Neural cell (in vitro differentiated cells): ENCODE results near the gene PHGDH. TPM values are rescaled to one million over a fixed set of nuclear protein-coding genes. Genes with fewer than 3 reads are reported as not detected.

Source experiments
- H2AFZ ChIP-seq: fragments of 200-600, 300-800 bp; sonication (generic), shearing (Covaris generic); 2 replicates; pipeline ENCODE4 v1.6.0; 2014; ENCODE audit warnings: low read depth, mild to moderate bottlenecking, antibody characterized with exemption, low read length, moderate library complexity
- H3F3A ChIP-seq: fragments of 200-600 bp; shearing (Covaris generic); 2 replicates; pipeline ENCODE4 v1.6.1; 2016; ENCODE audit warnings: mild to moderate bottlenecking, moderate library complexity, mixed read lengths, antibody characterized with exemption, low read length; ENCODE audit not compliant: insufficient read depth, poor library complexity, severe bottlenecking
- H3K27ac ChIP-seq: fragments of 200-600, 300-800 bp; sonication (generic), shearing (Covaris generic); 2 replicates; pipeline ENCODE4 v1.5.1; 2014; ENCODE audit warnings: mild to moderate bottlenecking, low read length, moderate library complexity
- H3K27me3 ChIP-seq: fragments of 300-800, 200-600 bp; sonication (generic), shearing (Covaris generic); 2 replicates; pipeline ENCODE4 v1.6.0; 2014; ENCODE audit warnings: mild to moderate bottlenecking, low read depth, low read length, moderate library complexity; ENCODE audit not compliant: insufficient read depth
- H3K36me3 ChIP-seq: fragments of 300-800, 200-600 bp; sonication (generic), shearing (Covaris generic); 2 replicates; pipeline ENCODE4 v1.5.1; 2014; ENCODE audit warnings: mild to moderate bottlenecking, antibody characterized with exemption, low read length, moderate library complexity; ENCODE audit not compliant: insufficient read depth
- H3K4me2 ChIP-seq: fragments of 300-800, 200-600 bp; sonication (generic), shearing (Covaris generic); 2 replicates; pipeline ENCODE4 v1.6.0; 2014; ENCODE audit warnings: mild to moderate bottlenecking, low read length
- H3K4me3 ChIP-seq: fragments of 300-800, 200-600 bp; sonication (generic), shearing (Covaris generic); 2 replicates; pipeline ENCODE4 v1.5.1; 2014; ENCODE audit warnings: mild to moderate bottlenecking, low read length, moderate library complexity
- H3K79me2 ChIP-seq: fragments of 200-600 bp; shearing (Covaris generic); replicated peaks from 2 replicates; pipeline ENCODE4 v1.6.0; 2014; ENCODE audit warnings: mild to moderate bottlenecking, low read length, moderate library complexity; ENCODE audit not compliant: insufficient read depth
- H3K9ac ChIP-seq: fragments of 300-800, 200-600 bp; sonication (generic), shearing (Covaris generic); 2 replicates; pipeline ENCODE4 v1.6.1; 2016; ENCODE audit warnings: mild to moderate bottlenecking, low read length, mixed read lengths
- H3K9me2 ChIP-seq: fragments of 200-600 bp; shearing (Covaris generic); 2 replicates; pipeline ENCODE4 v1.6.1; 2016; ENCODE audit warnings: mild to moderate bottlenecking, low read length, mixed read lengths; ENCODE audit not compliant: insufficient read depth
- H3K9me3 ChIP-seq: fragments of 200-600, 300-800 bp; sonication (generic), shearing (Covaris generic); 2 replicates; pipeline ENCODE4 v1.6.1; 2016; ENCODE audit warnings: mild to moderate bottlenecking, mixed run types, low read length, moderate library complexity, mixed read lengths
- H4K20me1 ChIP-seq: fragments of 200-600 bp; shearing (Covaris generic); 2 replicates; pipeline ENCODE4 v1.6.1; 2016; ENCODE audit warnings: mild to moderate bottlenecking, mixed run types; ENCODE audit not compliant: insufficient read depth
- CTCF ChIP-seq: fragments of 450-650 bp; IDR thresholded peaks from 2 replicates; pipeline ENCODE4 v1.5.1; 2014; ENCODE audit warnings: antibody characterized with exemption, mild to moderate bottlenecking, moderate library complexity; ENCODE audit not compliant: poor library complexity, severe bottlenecking
- EP300 ChIP-seq: fragments of 450-650 bp; conservative IDR thresholded peaks from 2 replicates; pipeline ENCODE4 v1.6.1; 2014; ENCODE audit warnings: antibody characterized with exemption, mild to moderate bottlenecking, moderate library complexity; ENCODE audit not compliant: poor library complexity, severe bottlenecking
- EZH2 ChIP-seq: fragments of 200-600, 300-800 bp; shearing (Covaris generic), sonication (generic); IDR thresholded peaks from 2 replicates; pipeline ENCODE4 v1.6.1; 2014; ENCODE audit warnings: antibody characterized with exemption, low read length, borderline replicate concordance, mild to moderate bottlenecking; ENCODE audit not compliant: insufficient read depth, poor library complexity, severe bottlenecking
- MXI1 ChIP-seq: fragments of 450-650 bp; conservative IDR thresholded peaks from 2 replicates; pipeline ENCODE4 v1.6.1; 2014; ENCODE audit warnings: antibody characterized with exemption, mild to moderate bottlenecking; ENCODE audit not compliant: poor library complexity, severe bottlenecking
- POLR2AphosphoS5 ChIP-seq: IDR thresholded peaks from 2 replicates; pipeline ENCODE4 v1.6.1; 2012
- RAD21 ChIP-seq: fragments of 450-650 bp; conservative IDR thresholded peaks from 2 replicates; pipeline ENCODE4 v1.6.1; 2014; ENCODE audit warnings: antibody characterized with exemption, mild to moderate bottlenecking, moderate library complexity
- REST ChIP-seq: IDR thresholded peaks from 2 replicates; pipeline ENCODE4 v1.6.1; 2012; ENCODE audit warnings: borderline replicate concordance
- SMC3 ChIP-seq: fragments of 450-650 bp; conservative IDR thresholded peaks from 2 replicates; pipeline ENCODE4 v1.6.1; 2014; ENCODE audit warnings: antibody characterized with exemption, mild to moderate bottlenecking, moderate library complexity; ENCODE audit not compliant: poor library complexity
- TAF1 ChIP-seq: IDR thresholded peaks from 2 replicates; pipeline ENCODE4 v1.6.1; 2012; ENCODE audit warnings: low read depth
- polyA plus RNA-seq: library from polyadenylated mRNA; depleted of rRNA; stranded (reverse); fragments of >200 nt; gene quantifications from 2 replicates; pipeline ENCODE4 v1.2.3, GENCODE V29; 2014

Gene PHGDH
- polyA plus RNA-seq, 1 donor from 2014 or later, result 11.8 TPM

- Histone ChIP-seq H3K36me3 (no peaks in the 10 kb centered on the region), H3K27me3 (no peaks in the 10 kb centered on the region), H3K4me3 (no peak overlapping the region), H3K9ac (no peak overlapping the region), H2AFZ (no peak overlapping the region), H3K27ac (no peak overlapping the region), H3K79me2 (no peaks in the 10 kb centered on the region), H3K4me2 (no peak overlapping the region), H3K9me3 (no peaks in the 10 kb centered on the region), H3F3A (no peaks in the 10 kb centered on the region), H3K9me2 (no peaks in the 10 kb centered on the region), H4K20me1 (no peaks in the 10 kb centered on the region)
- no peak for TF ChIP-seq TAF1
- no peak for TF ChIP-seq CTCF
- TF ChIP-seq RAD21, result no peak
- no peak for TF ChIP-seq REST
- no peak for TF ChIP-seq MXI1
- no peak for TF ChIP-seq POLR2AphosphoS5
- TF ChIP-seq SMC3, result no peak
- no peak for TF ChIP-seq EZH2
- no peak for TF ChIP-seq EP300
These were observed 52.5 kb downstream of the PHGDH start for GRCh38 chr1:119764220-119764619.

- Histone ChIP-seq H3K79me2 (no peaks in the 10 kb centered on the region), H4K20me1 (no peaks in the 10 kb centered on the region), H3K4me2 (no peak overlapping the region), H3K4me3 (no peak overlapping the region), H3F3A (no peaks in the 10 kb centered on the region), H3K36me3 (no peaks in the 10 kb centered on the region), H3K9me3 (no peaks in the 10 kb centered on the region), H2AFZ (no peak overlapping the region), H3K9ac (no peak overlapping the region), H3K27ac (no peak overlapping the region), H3K27me3 (no peaks in the 10 kb centered on the region), H3K9me2 (no peaks in the 10 kb centered on the region)
- no peak for TF ChIP-seq RAD21
- TF ChIP-seq TAF1, result no peak
- no peak for TF ChIP-seq REST
- TF ChIP-seq MXI1, result no peak
- TF ChIP-seq EZH2, result no peak
- TF ChIP-seq EP300, result no peak
- TF ChIP-seq SMC3, result no peak
- TF ChIP-seq CTCF, result no peak
These were observed 54.6 kb downstream of the PHGDH start for GRCh38 chr1:119766374-119766794.
